K562 (cell line): ENCODE data around the gene IL25. TPM values are rescaled to one million over a fixed set of nuclear protein-coding genes. Genes with fewer than 3 reads are reported as not detected.

Source experiments
- ATAC-seq: fragments of 200-7000 bp; cut with Tn5 transposase; 3 replicates; pipeline ENCODE4 v1.9.1; 2020; ENCODE audit warnings: moderate library complexity
- BruUV-seq: library from RNA; stranded (reverse); fragments of 400-500 nt; replicated peaks from 2 replicates; lab custom pipeline; 2021; lab: Mats Ljungman, UMichigan
- CTCF ChIA-PET: fragments of 300-600 bp; formaldehyde crosslinking; extraction: SDS; loops from one replicate; lab custom pipeline; 2021; ENCODE audit warnings: low intra/inter-chr PET ratio; lab: Yijun Ruan, JAX
- POLR2A ChIA-PET: fragments of 300-600, 350-650 bp; sonication (Branson Sonifier 250); formaldehyde crosslinking; extraction: SDS; loops from one replicate; lab custom pipeline; 2021; ENCODE audit warnings: antibody characterized with exemption, inconsistent platforms; lab: Yijun Ruan, JAX
- DNase-seq, 4 experiments: peaks; one replicate each; pipeline versions ENCODE4 v3.0.0 to v3.0.0-alpha.2; 2011 to 2018; ENCODE audit warnings: low spot score in 3 of 4, mixed read lengths in 3 of 4; ENCODE audit errors: extremely low read depth in 1 of 4
- FAIRE-seq: peaks from 2 replicates; lab custom pipeline; 2011; peaks lifted over from hg19 to GRCh38; lab: Jason Lieb, UNC
- H2AFZ ChIP-seq: 2 replicates; pipeline ENCODE4 v1.6.0; 2011; ENCODE audit warnings: low read depth, low read length, control low read depth, inconsistent platforms
- H3K27ac ChIP-seq: fragments of 200-600 bp; 3 replicates; pipeline ENCODE4 v1.8.0; 2011; ENCODE audit warnings: low read depth, mild to moderate bottlenecking, control low read depth, inconsistent platforms, low read length, moderate library complexity, mixed read lengths; ENCODE audit errors: extremely low read depth
- H3K27me3 ChIP-seq, 2 experiments: fragments of 300-600 bp in 1 of 2; 2 replicates in 1 of 2; 3 replicates in 1 of 2; pipeline versions ENCODE4 v1.6.0 to v1.8.0; 2011; ENCODE audit warnings: inconsistent platforms in 2 of 2, low read length in 2 of 2, mild to moderate bottlenecking in 1 of 2, mixed read lengths in 1 of 2, moderate library complexity in 1 of 2; ENCODE audit not compliant: control insufficient read depth in 2 of 2, insufficient read depth in 2 of 2
- H3K36me3 ChIP-seq: fragments of 300-600 bp; 3 replicates; pipeline ENCODE4 v1.8.0; 2011; ENCODE audit warnings: mild to moderate bottlenecking, low read length, inconsistent platforms; ENCODE audit not compliant: control insufficient read depth, insufficient read depth
- H3K4me1 ChIP-seq, 2 experiments: fragments of 200-600 bp in 1 of 2; replicated peaks in 1 of 2; 2 replicates in 1 of 2; 3 replicates in 1 of 2; pipeline versions ENCODE4 v1.5.1 to v1.8.0; 2011; ENCODE audit warnings: inconsistent platforms in 2 of 2, low read length in 2 of 2, mild to moderate bottlenecking in 1 of 2, mixed read lengths in 1 of 2, moderate library complexity in 1 of 2; ENCODE audit not compliant: control insufficient read depth in 2 of 2, insufficient read depth in 2 of 2
- H3K4me2 ChIP-seq: 2 replicates; pipeline ENCODE4 v1.6.1; 2011; ENCODE audit warnings: low read length, control low read depth, inconsistent platforms, mixed read lengths; ENCODE audit not compliant: insufficient read depth
- H3K4me3 ChIP-seq: fragments of 200-600 bp; sonication (generic), shearing (Covaris generic); 2 replicates; pipeline ENCODE4 v1.5.1; 2016; ENCODE audit warnings: control low read depth, inconsistent platforms
- H3K79me2 ChIP-seq: fragments of 200-600 bp; 3 replicates; pipeline ENCODE4 v1.8.0; 2011; ENCODE audit warnings: low read length, inconsistent platforms; ENCODE audit not compliant: control insufficient read depth, insufficient read depth
- H3K9ac ChIP-seq, 2 experiments: 2 replicates each; pipeline versions ENCODE4 v1.6.0 to v1.6.1; 2011; ENCODE audit warnings: low read depth in 2 of 2, low read length in 2 of 2, control low read depth in 1 of 2, inconsistent platforms in 1 of 2, mild to moderate bottlenecking in 1 of 2, mixed read lengths in 1 of 2; ENCODE audit not compliant: insufficient read depth in 1 of 2
- H3K9me1 ChIP-seq: one replicate; pipeline ENCODE4 v1.6.0; 2011; ENCODE audit warnings: inconsistent platforms, mild to moderate bottlenecking, low read length, moderate library complexity; ENCODE audit not compliant: control insufficient read depth, insufficient read depth
- H3K9me3 ChIP-seq: replicated peaks from 2 replicates; pipeline ENCODE4 v1.5.1; 2011; ENCODE audit warnings: low read depth, low read length, inconsistent platforms; ENCODE audit not compliant: control insufficient read depth, insufficient read depth
- H4K20me1 ChIP-seq: replicated peaks from 2 replicates; pipeline ENCODE4 v1.6.1; 2011; ENCODE audit warnings: low read length, inconsistent platforms, mixed read lengths; ENCODE audit not compliant: control insufficient read depth, insufficient read depth
- POLR2AphosphoS5 ChIP-seq: IDR thresholded peaks from 2 replicates; pipeline ENCODE4 v1.6.1; 2011; ENCODE audit warnings: mild to moderate bottlenecking, low read depth, low read length, moderate library complexity; ENCODE audit not compliant: control insufficient read depth, insufficient read depth
- SMAD3 ChIP-seq: fragments of 450-650 bp; formaldehyde crosslinking; conservative IDR thresholded peaks from 2 replicates; pipeline ENCODE4 v1.4.0; 2020; ENCODE audit warnings: mild to moderate bottlenecking
- ZNF224 ChIP-seq: sonication (generic); formaldehyde crosslinking; IDR thresholded peaks from 2 replicates; pipeline ENCODE4 v1.8.0; 2022; ENCODE audit warnings: mild to moderate bottlenecking, missing genetic modification reagents
- WGBS: fragments of 100-300 bp; shearing (Covaris generic); methylation state at CpG from one replicate; pipeline ENCODE4 v1.1.6; 2016; ENCODE audit warnings: low coverage, mixed read lengths; ENCODE audit not compliant: insufficient coverage; ENCODE audit errors: missing lambda C conversion rate; 5-methylcytosine and 5-hydroxymethylcytosine counted together
- in situ Hi-C: fragments of 300-500 bp; cut with MboI; formaldehyde crosslinking; loops from 4 replicates; pipeline ENCODE4 v1.15.0; 2018; ENCODE audit warnings: inconsistent platforms, mixed read lengths
- intact Hi-C: fragments of 100-400 bp; cut with micrococcal nuclease; formaldehyde crosslinking; loops from 2 replicates; pipeline ENCODE4 v1.14.2; 2022
- polyA plus RNA-seq, 8 experiments: library from polyadenylated mRNA; depleted of rRNA in 4 of 8; stranded (reverse) in 5 of 8; unstranded in 3 of 8; fragments of >200 nt; fragmentation: Nextera tagmentation in 2 of 8; fragmentation: Illumina TruSeq in 1 of 8; extraction: Ambion mirVana in 2 of 8; extraction: Trizol in 1 of 8; gene quantifications; 2 replicates each; pipeline versions ENCODE4 v1.2.1 to v1.2.3, GENCODE V29; 2011 to 2014; ENCODE audit warnings: inconsistent platforms in 1 of 8, missing spikeins in 1 of 8
- total RNA-seq, 7 experiments: library from RNA; depleted of rRNA in 6 of 7; stranded (reverse); fragments of >200 nt in 6 of 7; fragmentation: Illumina TruSeq in 2 of 7; extraction: Trizol in 2 of 7; gene quantifications; 2 replicates each; pipeline versions ENCODE4 v1.2.1 to v1.2.3, GENCODE V29; 2011 to 2021; ENCODE audit warnings: low replicate concordance in 1 of 7
- TF ChIP-seq, protein P1 (sequence below): sonication (generic); formaldehyde crosslinking; IDR thresholded peaks from 2 replicates; pipeline ENCODE4 v1.8.1; 2023; ENCODE audit warnings: mild to moderate bottlenecking, missing genetic modification reagents

IL25 gene
- total and polyA plus RNA-seq, 9 of the 15 experiments (the other 6 are each of a cell fraction or from before 2014, with no cell fraction given), result not detected

GRCh38 chr14:23380197-23380914 lies 7.7 kb downstream of the IL25 start:
- peak; percentile 52 for ATAC-seq
- Histone ChIP-seq H3K27ac (no peak overlapping the region), H4K20me1 (no peaks in the 10 kb centered on the region; the same call in 1 of the 2 replicates), H2AFZ (no peak overlapping the region), H3K27me3 (peaks cover 5 to 61% of the 10 kb centered on the region in 2 experiments; a peak in 4 of 5 replicates), H3K79me2 (no peaks in the 10 kb centered on the region), H3K9me1 (no peaks in the 10 kb centered on the region), H3K9ac (peak overlapping the region in 1 of 2 experiments; percentile 71; a peak in 2 of 4 replicates), H3K4me1 (peaks cover 0 to 19% of the 10 kb centered on the region in 2 experiments; a peak in 2 of 5 replicates), H3K4me2 (no peak overlapping the region), H3K9me3 (no peaks in the 10 kb centered on the region), H3K4me3 (no peak overlapping the region), H3K36me3 (no peaks in the 10 kb centered on the region)
- no peak for FAIRE-seq
- in situ Hi-C loops, result loop anchor here (10.0 kb wide), 1 partner anchor 116 kb away; no protein-coding TSS in a partner anchor
- CTCF ChIA-PET, result interaction anchor here (0.6 to 3.8 kb wide), 5 partner anchors 52 to 312 kb away, joined by 3 to 19 read pairs (median 12); partner anchors contain the start of gene CEBPE
- intact Hi-C loops, result loop anchor here (1.0 kb wide), 2 partner anchors 52 to 115 kb away; no protein-coding TSS in a partner anchor
- POLR2A ChIA-PET, result interaction anchor here (0.5 to 0.9 kb wide), 6 partner anchors 9 to 262 kb away, joined by 3 to 4 read pairs (median 3); partner anchors contain the start of gene CEBPE
- no peak for DNase-seq
- WGBS, result 6% methylated on average over 15 of the region's 16 CpGs
- BruUV-seq, result no TSS peak
- no peak for TF ChIP-seq POLR2AphosphoS5
- TF ChIP-seq, protein P1, sequence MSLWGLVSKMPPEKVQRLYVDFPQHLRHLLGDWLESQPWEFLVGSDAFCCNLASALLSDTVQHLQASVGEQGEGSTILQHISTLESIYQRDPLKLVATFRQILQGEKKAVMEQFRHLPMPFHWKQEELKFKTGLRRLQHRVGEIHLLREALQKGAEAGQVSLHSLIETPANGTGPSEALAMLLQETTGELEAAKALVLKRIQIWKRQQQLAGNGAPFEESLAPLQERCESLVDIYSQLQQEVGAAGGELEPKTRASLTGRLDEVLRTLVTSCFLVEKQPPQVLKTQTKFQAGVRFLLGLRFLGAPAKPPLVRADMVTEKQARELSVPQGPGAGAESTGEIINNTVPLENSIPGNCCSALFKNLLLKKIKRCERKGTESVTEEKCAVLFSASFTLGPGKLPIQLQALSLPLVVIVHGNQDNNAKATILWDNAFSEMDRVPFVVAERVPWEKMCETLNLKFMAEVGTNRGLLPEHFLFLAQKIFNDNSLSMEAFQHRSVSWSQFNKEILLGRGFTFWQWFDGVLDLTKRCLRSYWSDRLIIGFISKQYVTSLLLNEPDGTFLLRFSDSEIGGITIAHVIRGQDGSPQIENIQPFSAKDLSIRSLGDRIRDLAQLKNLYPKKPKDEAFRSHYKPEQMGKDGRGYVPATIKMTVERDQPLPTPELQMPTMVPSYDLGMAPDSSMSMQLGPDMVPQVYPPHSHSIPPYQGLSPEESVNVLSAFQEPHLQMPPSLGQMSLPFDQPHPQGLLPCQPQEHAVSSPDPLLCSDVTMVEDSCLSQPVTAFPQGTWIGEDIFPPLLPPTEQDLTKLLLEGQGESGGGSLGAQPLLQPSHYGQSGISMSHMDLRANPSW (CRISPR knock-in tag), result no peak
- no peak for TF ChIP-seq SMAD3 (CRISPR knock-in tag)
- TF ChIP-seq ZNF224 (CRISPR knock-in tag), result no peak
